Measurements from ENCODE around the gene MAP3K9. TPM values are rescaled to one million over a fixed set of nuclear protein-coding genes. Genes with fewer than 3 reads are reported as not detected.

MAP3K9 gene
- total RNA-seq, 4 donors from 2014 or later: under 0.01 to 0.38 (median 0.16) TPM; not detected in 1

GRCh38 chr14:70828188-70828587 is 18.9 kb upstream of the MAP3K9 start:
- TF ChIP-seq CTCF (IDR thresholded peaks at IDR 0.05; ENCODE audit: low read depth): no peak

- no peak for TF ChIP-seq CTCF (IDR thresholded peaks at IDR 0.05; ENCODE audit: low read depth)
Observed at GRCh38 chr14:70827752-70828151, 18.4 kb upstream of the MAP3K9 start.

DNA sequence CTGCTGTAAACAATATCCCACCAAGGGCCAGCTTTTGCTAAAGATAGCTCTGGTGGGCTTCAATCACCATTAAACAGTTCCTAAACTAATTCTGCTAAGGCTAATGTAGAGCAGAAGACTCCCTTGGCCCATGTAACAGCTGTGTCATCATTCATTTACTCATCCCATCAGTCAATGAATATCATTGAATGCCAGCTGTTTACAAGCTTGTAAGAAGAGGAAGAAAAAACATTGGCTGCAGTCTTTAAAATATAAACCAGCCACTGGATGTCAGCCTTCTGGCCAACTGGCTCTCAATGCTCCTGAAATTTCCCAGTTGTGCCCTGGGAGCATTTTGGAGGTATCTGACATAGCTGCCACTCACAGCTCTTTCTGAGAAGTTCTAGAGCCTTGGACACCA is 18.0 kb upstream of the MAP3K9 start:
- TF ChIP-seq CTCF (IDR thresholded peaks at IDR 0.05; ENCODE audit: low read depth): no peak

GRCh38 chr14:70823281-70823680 is 14.0 kb upstream of the MAP3K9 start:
- no peak for TF ChIP-seq CTCF (IDR thresholded peaks at IDR 0.05; ENCODE audit: low read depth)

GRCh38 chr14:70822530-70823185 is 13.3 kb upstream of the MAP3K9 start:
- no peak for TF ChIP-seq CTCF (IDR thresholded peaks at IDR 0.05; ENCODE audit: low read depth)

- no peak for TF ChIP-seq CTCF (IDR thresholded peaks at IDR 0.05; ENCODE audit: low read depth)
Observed at GRCh38 chr14:70821584-70822529, 12.5 kb upstream of the MAP3K9 start.

DNA sequence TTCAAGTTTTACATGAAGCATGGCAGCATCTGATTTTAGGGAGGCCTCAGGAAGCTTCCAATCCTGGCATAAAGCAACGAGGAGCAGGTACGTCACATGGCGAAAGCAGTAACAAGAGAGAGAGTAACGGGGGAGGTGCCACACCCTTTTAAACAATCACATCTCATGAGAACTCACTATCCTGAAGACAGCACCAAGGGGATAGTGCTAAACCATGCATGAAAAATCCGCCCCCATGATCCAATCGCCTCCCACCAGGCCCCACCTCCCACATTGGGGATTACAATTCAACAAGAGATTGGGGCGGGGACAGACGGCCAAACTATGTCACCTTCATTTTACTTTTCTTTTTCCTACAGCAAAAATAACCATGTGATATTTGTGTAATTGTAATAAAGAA is 7.2 kb upstream of the MAP3K9 start:
- no peak for TF ChIP-seq CTCF (IDR thresholded peaks at IDR 0.05; ENCODE audit: low read depth)

Data from subcutaneous adipose tissue (tissue), 4 donors.